ENCODE measurements around the gene CES2.

- no peak for TF ChIP-seq CTCF (IDR thresholded peaks at IDR 0.05)
- TF ChIP-seq PHF8 (IDR thresholded peaks at IDR 0.05; ENCODE audit: borderline replicate concordance, low read depth) = no peak
- TF ChIP-seq FOSL2 (IDR thresholded peaks at IDR 0.05) = no peak
- no peak for TF ChIP-seq FOSL2 (CRISPR knock-in tag; IDR thresholded peaks at IDR 0.05)
- TF ChIP-seq, protein P1, sequence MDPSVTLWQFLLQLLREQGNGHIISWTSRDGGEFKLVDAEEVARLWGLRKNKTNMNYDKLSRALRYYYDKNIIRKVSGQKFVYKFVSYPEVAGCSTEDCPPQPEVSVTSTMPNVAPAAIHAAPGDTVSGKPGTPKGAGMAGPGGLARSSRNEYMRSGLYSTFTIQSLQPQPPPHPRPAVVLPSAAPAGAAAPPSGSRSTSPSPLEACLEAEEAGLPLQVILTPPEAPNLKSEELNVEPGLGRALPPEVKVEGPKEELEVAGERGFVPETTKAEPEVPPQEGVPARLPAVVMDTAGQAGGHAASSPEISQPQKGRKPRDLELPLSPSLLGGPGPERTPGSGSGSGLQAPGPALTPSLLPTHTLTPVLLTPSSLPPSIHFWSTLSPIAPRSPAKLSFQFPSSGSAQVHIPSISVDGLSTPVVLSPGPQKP (IDR thresholded peaks at IDR 0.05; ENCODE audit: low read depth, low read length) = no peak
- no peak for TF ChIP-seq POLR2A (IDR thresholded peaks at IDR 0.05; ENCODE audit: low read length)
- no peak for TF ChIP-seq MYC (IDR thresholded peaks at IDR 0.05; ENCODE audit: borderline replicate concordance, low read length)
- no peak for TF ChIP-seq CHD4 (IDR thresholded peaks at IDR 0.05; ENCODE audit: borderline replicate concordance)
- TF ChIP-seq MAFK (IDR thresholded peaks at IDR 0.05; ENCODE audit: partially characterized antibody) = no peak
- TF ChIP-seq BHLHE40 (IDR thresholded peaks at IDR 0.05; ENCODE audit: low read depth, low read length) = no peak
- no peak for TF ChIP-seq RFX5 (IDR thresholded peaks at IDR 0.05)
- no peak for TF ChIP-seq MAZ (IDR thresholded peaks at IDR 0.05; ENCODE audit: borderline replicate concordance, low read depth, low read length)
Observed at GRCh38 chr16:66948837-66949225, 13.5 kb downstream of the CES2 start.
